Stimulated activated CD4-positive, alpha-beta T cell treated with anti-CD3 and anti-CD28 coated beads, Interleukin-1b, Interleukin-23, amount 100 ng/mL, for 48 hours (primary cell): ENCODE data around the gene BRD3OS.

Experiments used
- DNase-seq: peaks from one replicate; pipeline ENCODE4 v3.0.0-alpha.2; 2020

BRD3OS gene

GRCh38 chr9:134007150-134007549 lies 18.1 kb upstream of the BRD3OS start:
- no peak for DNase-seq

- DNase-seq, result no peak
These were observed 17.7 kb upstream of the BRD3OS start for GRCh38 chr9:134007571-134007970.

DNA sequence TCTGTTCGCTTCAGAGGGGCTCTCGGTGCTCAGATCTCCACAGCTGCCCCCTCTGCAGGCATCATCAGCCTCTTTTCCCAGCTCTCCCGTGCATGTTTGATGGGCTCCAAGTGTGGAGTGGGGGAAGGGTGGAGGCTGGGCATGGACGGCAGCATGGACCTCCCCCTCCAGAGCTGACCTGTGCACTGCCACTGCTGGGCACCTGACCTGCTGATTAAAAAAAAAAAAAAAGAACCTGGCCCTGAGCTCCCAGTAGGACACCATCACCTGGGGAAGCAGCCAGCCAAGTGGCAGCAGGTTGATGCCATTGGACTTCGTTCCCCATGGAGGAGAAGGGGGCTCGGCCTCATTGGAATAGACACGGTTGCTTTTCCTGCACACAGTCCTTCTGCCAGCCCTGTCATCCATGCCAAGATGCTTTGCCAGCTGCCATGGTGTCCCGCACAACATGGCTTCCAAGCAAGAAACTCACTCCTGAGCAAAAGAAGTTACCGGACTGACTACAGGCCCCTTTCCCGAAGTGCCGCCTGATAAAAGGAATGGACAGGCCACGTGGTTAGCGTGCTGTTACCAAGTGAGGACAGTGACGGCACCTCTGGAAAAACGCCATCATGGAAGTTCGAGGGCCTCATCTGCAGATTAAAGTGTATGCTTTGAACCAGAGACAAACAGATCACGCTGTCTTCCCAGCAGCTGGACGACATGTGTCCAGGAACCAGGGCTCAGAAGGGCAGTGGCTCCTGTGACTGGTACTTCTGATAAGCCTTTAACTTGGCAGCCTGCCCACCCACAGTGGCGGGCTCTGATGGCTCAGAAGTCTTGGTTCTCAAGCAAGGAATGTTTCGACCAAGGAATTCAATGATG lies 14.7 kb upstream of the BRD3OS start:
- no peak for DNase-seq

- DNase-seq, result no peak
These were observed 13.9 kb upstream of the BRD3OS start for GRCh38 chr9:134011401-134011800.

GRCh38 chr9:134014946-134015345 lies 10.3 kb upstream of the BRD3OS start:
- no peak for DNase-seq

DNA sequence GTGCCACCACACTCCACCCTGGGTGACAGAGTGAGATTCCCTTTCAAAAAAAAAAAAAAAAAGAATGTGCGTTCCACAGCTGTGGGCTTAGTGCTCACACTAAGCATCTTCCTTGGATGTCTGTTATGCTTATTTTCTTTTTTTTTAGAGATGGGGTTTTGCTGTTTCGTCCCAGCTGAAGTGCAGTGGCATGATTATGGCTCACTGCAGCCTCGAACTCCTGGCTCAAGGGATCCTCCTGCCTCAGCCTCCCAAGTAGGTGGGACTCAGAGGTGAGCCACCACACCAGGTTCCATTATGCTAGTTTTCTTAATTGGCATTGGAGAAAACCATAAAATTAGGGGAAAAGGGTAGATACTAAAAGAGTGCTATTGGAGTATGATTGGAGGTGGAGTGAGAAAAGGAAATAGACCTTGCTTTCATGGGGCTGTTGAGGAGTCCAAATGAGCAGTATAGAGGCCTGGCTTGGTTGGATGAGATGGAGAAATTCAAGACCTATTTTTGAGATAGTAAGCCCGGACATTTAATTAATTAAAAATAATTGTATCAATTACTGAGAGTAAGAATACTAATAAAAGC lies 978 bp upstream of the BRD3OS start:
- DNase-seq, result no peak

DNA sequence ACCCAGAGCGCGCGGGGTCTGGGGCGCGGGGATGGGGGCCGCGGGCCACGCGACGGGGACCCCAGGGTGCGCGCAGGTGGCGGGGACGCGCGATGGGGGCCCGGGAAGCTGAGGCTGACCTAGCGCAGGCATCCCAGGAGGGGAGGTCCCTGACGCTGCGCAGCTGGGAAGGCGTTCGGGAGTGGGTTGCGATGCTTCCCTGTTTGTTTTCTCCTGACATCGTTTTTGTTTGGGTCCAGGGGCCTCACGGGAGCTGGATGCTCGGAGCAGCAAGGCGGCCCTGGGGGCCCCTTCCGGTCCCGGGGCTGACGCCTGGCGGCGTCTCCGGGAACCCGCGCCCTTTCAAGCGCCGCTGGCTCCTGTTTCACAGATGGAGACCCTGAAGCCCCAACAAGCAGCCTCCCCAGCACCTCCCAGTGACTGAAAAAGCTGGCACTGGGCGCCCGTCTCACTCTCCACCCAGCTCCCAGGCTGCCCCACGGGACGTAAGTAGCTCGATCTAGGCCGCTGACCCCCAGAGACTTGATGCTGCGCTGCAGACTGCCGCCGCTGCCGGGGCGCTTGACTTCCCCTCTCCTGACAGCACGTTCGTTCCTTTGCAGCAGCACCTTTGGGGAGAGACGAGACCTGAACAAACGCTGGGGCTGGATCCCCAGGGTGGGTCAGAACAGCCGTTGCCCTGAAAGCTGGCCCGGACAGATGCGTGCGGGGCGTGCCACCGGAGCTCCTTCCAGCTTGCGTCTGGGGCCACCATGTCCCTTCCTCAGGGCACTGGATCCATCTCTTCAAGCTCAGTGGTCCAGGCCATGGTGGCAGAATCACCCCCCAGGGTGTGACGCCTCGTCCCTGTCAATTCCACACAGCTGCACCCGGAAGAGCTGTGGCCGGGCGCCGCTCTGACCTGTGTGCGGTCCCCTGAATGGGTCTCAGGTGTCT lies 593 bp downstream of the BRD3OS start:
- peak; percentile 46 for DNase-seq

- no peak for DNase-seq
These were observed 1.3 kb downstream of the BRD3OS start for GRCh38 chr9:134026581-134026980.

DNA sequence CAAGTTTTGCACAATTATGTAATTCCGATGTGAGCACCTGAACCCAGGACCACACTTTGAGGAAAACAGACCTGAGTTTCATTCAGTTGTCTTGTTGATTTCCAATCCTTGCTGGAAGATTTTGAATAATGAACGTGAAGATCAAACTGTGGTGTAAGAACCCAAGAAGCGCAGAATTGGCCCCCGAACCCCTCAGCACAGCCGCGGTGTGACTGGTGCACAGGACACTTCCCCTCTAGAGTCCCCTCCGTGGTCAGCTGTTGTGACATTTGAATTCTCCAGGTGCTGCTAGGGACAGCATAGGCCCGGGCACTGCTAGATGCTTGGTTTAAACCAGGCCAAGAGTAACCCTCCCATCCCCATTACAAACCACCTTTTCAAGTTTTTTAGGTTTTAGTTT lies 1.7 kb downstream of the BRD3OS start:
- DNase-seq, result no peak

DNA sequence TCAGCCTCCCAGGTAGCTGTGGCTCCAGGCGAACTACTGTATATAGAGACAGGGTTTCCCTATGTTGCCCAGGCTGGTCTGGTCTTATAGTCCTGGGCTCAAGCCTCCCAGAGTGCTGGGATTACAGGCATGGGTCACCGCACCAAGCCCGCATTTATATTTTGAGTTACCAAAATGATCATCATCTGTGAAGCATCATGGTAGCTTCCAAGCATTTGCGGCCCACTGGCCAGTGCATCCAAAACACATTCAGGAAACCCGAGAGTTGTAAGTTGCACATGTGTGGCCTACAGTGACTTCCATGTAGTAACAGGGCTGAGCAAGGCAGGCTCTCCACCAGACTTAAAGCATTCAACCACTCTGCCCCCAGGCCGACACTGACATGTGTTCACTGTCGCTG lies 2.3 kb downstream of the BRD3OS start:
- DNase-seq, result no peak

GRCh38 chr9:134028076-134028475 lies 2.8 kb downstream of the BRD3OS start:
- no peak for DNase-seq

DNA sequence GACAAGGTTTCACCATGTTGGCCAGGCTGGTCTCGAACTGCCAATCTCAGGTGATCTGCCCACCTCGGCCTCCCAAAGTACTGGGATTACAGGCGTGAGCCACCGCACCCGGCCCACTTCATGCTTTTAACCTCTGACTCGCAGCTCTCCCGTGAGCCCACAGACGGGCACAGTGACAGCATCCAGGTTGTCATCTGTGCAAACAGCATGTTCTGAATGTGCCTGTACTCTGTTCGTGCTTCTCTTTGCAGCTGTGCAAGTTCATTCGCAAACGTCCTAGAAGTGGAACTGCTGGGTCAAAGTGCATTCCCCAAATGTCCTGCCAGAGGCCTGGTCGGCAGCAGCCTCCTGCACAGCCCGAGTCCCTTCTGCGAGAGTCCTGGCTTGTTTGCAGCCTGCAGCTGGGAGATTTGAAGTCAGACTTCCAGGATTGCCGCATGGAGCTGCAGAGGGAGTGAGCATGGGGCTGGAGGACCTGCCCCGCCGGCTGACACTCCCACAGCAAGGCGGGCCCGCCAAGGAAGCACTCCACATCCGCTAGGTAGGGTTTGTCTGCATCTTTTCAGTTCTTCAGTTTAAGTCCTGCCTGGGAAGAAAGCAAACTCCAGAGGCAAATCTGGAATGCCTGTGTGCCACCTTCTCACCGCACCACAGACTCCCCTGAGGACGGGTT lies 3.4 kb downstream of the BRD3OS start:
- DNase-seq, result no peak

DNA sequence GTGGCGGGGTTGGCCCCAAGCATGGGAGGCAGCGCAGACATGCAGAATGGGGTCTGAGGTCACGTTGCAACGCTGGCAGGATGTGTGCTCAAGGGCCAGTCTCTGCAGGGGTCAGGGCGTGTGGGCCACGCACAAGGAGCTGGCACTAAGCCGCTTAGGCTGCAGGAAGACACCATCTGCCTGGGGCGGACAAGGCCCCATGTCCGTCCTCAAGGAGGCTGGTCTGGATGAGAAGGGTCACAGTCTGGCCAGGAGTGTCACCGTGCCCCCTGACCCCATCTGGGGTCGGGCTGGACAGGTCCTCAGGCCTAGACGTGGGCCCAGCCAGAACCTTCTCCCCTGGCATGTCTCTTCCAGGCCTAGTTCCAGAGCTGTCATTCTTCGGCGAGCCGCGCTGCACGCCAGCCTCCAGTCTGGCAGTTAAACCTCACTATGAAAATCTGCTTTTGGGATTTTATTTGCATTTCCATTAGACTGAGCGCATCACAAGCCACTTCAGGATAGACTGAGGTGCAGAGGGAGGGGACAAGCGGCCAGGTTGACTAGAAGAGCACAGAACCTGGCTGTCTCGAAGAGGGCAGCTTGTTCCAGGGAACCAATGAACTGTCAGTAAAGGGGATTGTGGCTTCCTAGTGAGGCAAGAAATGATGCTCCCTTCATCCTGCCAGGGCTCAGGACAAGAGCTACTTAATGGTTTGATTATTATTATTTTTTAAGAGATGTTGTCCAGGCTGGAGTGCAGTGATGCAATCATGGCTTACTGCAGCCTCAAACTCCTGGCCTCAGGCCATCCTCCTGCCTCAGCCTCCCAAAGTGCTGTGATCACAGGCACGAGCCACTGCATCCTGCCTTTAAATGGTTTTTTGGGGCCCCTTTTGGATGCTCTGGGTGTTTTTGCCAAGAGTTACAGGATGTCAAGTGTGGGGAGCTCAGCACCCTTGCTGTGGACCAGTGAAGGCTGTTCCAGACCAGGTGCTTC lies 4.3 kb downstream of the BRD3OS start:
- no peak for DNase-seq

DNA sequence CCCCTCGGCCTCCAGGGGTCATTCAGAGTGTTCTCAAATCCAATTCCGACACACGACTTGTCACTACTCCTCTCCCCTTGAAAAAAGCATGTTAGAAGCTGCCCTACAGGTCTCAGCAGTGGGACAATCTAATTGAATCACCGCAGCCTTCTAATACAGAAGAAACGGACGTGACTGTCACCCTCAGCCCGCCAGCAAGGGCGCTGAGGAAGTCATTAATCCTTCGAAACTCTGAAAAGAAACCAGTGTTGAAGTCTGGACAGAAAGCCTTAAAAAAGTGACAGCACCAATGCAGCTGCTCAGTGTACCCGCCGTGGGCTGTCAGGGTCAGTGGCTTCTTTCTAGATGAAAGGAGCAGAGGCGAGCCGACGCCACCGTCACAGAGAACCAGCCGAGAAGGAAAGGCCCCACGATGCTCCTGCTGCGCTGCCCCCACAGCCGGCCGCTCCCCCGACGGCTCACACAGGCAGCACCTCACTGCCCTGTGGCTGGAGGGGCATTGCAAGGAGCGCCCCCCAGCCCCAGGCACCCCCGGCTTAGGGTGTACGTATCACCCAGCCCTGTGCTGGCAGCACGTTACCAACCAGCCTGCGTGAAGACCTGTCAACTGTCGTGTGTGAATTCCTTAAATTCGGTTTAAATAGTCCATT lies 5.7 kb downstream of the BRD3OS start:
- no peak for DNase-seq

DNA sequence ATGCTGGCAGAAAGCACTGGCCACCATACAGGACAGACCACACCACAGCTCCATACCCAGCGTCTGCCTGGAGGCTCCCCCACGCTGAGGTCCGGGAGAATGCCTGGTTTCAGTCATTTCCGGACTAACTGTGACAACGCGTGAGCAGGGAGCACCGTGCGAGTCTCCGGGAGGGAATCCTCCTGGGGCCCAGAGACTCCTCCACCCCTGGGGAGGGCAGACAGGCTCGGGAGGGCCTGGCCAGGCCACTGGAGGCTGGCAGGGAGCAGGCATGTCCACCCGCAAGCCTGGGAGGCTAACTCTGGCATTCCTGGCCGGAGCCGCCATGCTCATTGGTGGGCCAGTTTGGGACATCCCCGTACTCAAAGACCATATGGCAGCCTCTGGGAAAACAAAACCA lies 6.5 kb downstream of the BRD3OS start:
- DNase-seq, result no peak

DNA sequence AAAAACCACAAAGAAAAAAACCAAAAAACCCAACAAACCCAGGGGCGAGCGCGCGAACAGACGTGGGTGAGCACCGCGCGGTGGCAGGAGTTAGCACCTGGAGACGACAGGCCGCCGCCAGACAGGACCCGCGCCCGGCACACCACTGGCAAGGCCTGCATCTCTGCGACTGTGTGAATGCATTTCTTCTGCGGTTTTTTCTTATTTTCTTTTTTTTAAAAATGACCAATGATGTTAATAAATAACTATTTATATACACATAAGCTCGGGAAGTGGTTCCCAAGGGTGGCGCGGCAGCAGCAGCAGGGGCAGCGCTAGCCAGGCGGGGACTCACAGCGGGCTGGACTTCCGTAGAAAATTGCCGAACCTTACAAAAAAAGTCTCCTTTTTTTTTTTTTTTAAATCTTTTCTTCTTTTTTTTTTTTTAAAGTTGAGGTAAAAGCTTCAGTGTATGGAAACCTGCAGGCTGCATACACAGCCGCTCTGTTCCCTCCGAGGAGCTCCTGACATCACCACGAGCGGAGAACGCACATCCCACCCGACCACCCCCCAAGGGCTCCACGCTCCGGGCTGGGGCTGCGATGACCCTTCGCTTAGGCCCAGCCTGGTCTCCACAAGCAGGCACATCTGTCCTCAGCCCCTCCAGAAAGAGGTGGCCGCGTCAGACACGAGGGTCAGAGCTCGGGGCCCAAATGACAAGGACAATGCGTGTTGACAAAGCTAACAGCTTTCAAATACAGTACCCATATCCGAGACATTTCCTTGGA lies 7.4 kb downstream of the BRD3OS start:
- no peak for DNase-seq

DNA sequence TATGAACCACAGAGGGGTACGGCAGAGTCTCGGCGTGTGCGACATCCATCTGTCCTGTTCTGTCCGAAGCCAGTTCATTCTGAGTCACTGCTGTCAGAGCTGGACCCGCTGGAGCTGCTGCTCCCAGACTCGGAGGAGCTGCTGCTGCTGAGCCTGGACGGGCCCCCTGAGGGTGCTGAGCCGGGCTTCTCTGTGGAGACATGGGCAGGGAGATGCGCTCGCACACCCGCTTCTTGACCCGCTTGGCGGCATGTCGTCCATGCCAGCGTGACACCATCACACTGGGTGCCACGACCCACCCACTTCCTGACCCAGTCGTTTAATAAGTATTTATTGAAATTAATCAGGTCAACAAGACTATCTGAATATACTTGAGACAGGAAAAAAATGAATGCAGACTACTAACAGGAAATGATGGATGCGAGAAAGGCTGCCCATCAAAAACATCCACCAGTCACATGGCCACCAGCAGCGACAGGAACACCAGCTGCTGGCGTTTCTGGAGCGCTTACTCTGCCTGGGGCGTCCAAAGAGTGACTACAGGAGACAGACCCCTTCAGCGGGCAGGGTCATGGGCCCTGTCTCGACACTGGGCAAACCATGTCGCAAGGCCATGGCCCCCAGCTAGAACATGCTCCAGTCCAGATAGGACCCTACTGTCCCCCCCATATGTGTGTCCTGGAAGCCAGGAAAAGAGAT lies 8.4 kb downstream of the BRD3OS start:
- no peak for DNase-seq

DNA sequence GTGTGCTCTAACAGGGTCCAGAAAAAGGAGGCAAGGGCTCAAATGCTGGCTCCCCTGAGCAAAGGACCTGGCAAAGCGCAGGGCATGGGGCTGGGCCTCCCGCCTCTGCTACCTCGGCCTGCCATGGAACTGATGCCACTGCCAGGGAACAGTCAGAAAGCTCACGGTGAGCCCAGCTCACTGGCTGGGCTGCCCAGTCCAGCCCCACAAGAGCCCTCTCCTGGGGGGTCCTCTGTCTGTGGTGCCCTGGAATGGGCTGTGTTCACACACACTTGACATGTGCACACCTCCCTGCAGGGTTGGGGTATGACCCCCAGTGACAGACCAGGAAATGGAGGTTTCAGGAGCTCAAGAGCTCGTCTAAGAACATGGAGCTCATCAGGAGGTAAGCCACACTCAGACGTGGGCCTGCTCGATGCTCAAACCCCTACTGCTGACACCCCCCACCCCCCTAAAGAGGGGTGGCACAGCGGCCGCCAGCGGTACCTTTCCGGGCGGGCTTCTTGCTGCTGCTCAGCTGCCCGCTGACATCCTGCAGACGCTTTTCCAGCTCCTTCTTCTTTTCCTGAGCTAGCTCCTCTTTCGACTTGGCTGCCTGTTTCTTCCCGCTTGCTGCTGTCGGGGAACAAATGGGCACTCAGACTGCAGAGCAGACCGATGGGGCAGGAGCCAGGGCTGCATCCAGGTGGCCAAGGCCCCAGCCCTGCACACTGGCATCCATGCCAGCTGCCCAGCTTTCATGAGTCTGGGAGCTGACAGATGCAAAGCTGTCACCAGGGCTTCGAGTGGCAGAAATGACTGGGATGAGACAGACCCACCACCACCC lies 9.1 kb downstream of the BRD3OS start:
- DNase-seq, result no peak
